T-helper 1 cell (primary cell): ENCODE measurements around the gene PPP3R2.
"Not testable (repeated sequence)": the region's sequence is repeated elsewhere in the genome, so short reads cannot be mapped to it uniquely, and the experiment has no call there.

Experiments
- DNase-seq, 5 donors: peaks; one replicate each; pipeline ENCODE4 v3.0.0-alpha.2; 2012 to 2020

The PPP3R2 gene

GRCh38 chr9:101587332-101588043 is 7.3 kb downstream of the PPP3R2 start:
- DNase-seq, result no peak

- peak in 1 of 5 donors; percentile 83 for DNase-seq
Observed at GRCh38 chr9:101586651-101587050, 8.1 kb downstream of the PPP3R2 start.

- DNase-seq, result no peak
Observed at GRCh38 chr9:101585740-101586139, 9.0 kb downstream of the PPP3R2 start.

- no peak for DNase-seq
Observed at GRCh38 chr9:101582553-101582952, 12.2 kb downstream of the PPP3R2 start.

GRCh38 chr9:101579711-101580545 is 14.8 kb downstream of the PPP3R2 start:
- DNase-seq, result no peak

- DNase-seq, result no peak
Observed at GRCh38 chr9:101578378-101578777, 16.4 kb downstream of the PPP3R2 start.

- no peak for DNase-seq
Observed at GRCh38 chr9:101574731-101575333, 19.9 kb downstream of the PPP3R2 start.

- no peak for DNase-seq
Observed at GRCh38 chr9:101572316-101572715, 22.5 kb downstream of the PPP3R2 start.

- DNase-seq, result no peak
Observed at GRCh38 chr9:101571114-101571513, 23.7 kb downstream of the PPP3R2 start.

- no peak for DNase-seq
Observed at GRCh38 chr9:101569741-101570501, 24.8 kb downstream of the PPP3R2 start.

- no peak for DNase-seq
Observed at GRCh38 chr9:101567725-101568350, 26.9 kb downstream of the PPP3R2 start.

GRCh38 chr9:101566904-101567724 is 27.7 kb downstream of the PPP3R2 start:
- peak in 2 of 5 donors; percentile 21 to 53 for DNase-seq

- no peak for DNase-seq
Observed at GRCh38 chr9:101564252-101564651, 30.5 kb downstream of the PPP3R2 start.

GRCh38 chr9:101562966-101563365 is 31.8 kb downstream of the PPP3R2 start:
- DNase-seq, result no peak

- no peak for DNase-seq
Observed at GRCh38 chr9:101561740-101562139, 33.0 kb downstream of the PPP3R2 start.

- DNase-seq, result not testable (repeated sequence)
Observed at GRCh38 chr9:101549472-101550098, 45.2 kb downstream of the PPP3R2 start.

GRCh38 chr9:101543098-101543735 is 51.6 kb downstream of the PPP3R2 start:
- DNase-seq, result no peak
